B cell (primary cell): Measurements from ENCODE around the gene FLNA.

Experiments used
- CTCF ChIP-seq: fragments of 200-600 bp; IDR thresholded peaks from one replicate; pipeline ENCODE4 v1.8.0; 2022; ENCODE audit warnings: antibody characterized with exemption, mild to moderate bottlenecking
- EZH2 ChIP-seq: IDR thresholded peaks from 2 replicates; pipeline ENCODE4 v1.6.1; 2012; ENCODE audit warnings: borderline replicate concordance, low read depth, mild to moderate bottlenecking, moderate library complexity, low read length; ENCODE audit not compliant: insufficient read depth, poor library complexity, severe bottlenecking

- TF ChIP-seq CTCF = no peak
- TF ChIP-seq EZH2 = no peak
These were observed 9.2 kb upstream of the FLNA start for GRCh38 chrX:154383359-154384283.
